ENCODE measurements around the gene CCK. TPM values are rescaled to one million over a fixed set of nuclear protein-coding genes. Genes with fewer than 3 reads are reported as not detected.

Gene CCK
- total and polyA plus RNA-seq, 7 donors: 0.20 to 12.5 (median 6.9) TPM; not detected in 2

DNA sequence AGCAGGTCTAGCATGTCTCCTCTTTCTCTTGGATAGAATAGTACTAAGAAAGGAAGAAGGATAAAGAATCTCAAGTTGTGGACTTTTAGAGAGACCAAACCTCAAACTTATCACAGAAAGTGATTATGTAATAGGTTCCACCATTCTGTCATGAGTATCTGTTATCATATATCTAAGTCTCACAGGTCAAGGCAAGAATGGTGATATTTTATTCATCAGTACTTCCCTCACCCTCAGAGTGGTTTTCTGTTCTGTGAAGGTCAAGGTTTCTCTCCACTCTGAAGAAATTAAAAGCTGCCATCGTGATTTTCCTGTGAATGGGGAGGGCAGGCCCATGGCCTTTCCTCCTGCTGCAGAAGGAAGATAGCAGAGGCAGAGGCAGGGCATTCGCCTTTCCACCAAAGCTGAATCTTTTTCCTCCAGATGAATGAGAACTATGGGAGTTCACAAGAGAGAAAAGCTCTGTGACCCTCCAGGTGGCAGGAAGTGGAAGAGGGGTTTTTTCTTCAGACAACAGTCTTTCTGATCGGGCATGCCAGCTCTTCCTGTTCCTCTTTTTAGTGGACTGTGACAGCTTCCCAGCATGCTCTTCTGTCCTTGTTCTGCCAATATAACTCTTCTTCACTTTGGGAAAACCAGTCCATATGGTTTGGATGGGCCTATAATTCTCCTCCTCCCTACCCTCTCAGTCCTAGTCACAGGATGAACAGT is 37.1 kb upstream of the CCK start:
- TF ChIP-seq, protein P1, sequence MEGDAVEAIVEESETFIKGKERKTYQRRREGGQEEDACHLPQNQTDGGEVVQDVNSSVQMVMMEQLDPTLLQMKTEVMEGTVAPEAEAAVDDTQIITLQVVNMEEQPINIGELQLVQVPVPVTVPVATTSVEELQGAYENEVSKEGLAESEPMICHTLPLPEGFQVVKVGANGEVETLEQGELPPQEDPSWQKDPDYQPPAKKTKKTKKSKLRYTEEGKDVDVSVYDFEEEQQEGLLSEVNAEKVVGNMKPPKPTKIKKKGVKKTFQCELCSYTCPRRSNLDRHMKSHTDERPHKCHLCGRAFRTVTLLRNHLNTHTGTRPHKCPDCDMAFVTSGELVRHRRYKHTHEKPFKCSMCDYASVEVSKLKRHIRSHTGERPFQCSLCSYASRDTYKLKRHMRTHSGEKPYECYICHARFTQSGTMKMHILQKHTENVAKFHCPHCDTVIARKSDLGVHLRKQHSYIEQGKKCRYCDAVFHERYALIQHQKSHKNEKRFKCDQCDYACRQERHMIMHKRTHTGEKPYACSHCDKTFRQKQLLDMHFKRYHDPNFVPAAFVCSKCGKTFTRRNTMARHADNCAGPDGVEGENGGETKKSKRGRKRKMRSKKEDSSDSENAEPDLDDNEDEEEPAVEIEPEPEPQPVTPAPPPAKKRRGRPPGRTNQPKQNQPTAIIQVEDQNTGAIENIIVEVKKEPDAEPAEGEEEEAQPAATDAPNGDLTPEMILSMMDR (IDR thresholded peaks at IDR 0.05): no peak
- TF ChIP-seq EP300 (IDR thresholded peaks at IDR 0.05) (no peak), POLR2A (IDR thresholded peaks at IDR 0.05) (no peak), POLR2AphosphoS5 (IDR thresholded peaks at IDR 0.05) (no peak)
- no peak for DNase-seq
- Histone ChIP-seq H3K27ac (no peak overlapping the region), H3K4me1 (no peaks in the 10 kb centered on the region), H3K36me3 (no peaks in the 10 kb centered on the region), H3K4me3 (no peak overlapping the region), H3K9me3 (no peaks in the 10 kb centered on the region), H3K27me3 (no peaks in the 10 kb centered on the region)
- intact Hi-C loops (cut with DNase I): no loop called here
- WGBS, 2 donors: 33 to 47% methylated on average over 3 of the region's 3 CpGs

DNA sequence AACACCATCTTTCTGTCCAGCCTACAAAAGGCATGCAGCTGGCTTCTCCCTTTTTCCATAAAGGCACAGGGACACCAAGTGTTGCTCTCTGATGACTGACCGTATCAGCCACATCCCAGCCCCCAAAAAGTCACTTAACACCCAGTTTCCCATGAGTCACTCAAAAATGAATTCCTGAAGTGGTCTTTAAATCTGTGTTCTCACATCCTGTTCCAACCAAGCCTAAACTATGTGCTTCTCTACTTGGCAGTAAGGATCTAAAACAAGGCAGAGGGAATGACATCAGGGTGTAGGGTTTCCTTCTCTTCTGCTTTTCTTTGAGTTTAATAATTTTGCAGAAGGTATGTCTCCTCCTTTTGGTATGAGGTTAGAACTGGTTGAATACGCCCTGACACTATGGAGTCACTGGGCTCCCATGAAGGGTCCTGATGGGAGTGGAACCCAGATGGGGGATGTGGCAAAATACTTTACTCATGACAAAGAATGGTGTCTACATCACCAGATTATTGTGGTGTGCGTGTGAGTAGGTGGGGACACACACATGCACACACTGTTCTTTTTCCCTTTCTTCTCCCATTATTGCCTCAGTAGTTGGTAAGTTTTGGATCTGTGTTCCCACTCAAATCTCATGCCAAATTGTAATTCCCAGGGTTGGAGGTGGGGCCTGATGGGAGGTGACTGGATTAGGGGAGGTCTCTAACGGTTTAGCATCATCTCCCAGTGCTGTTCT is 35.6 kb upstream of the CCK start:
- Histone ChIP-seq H3K4me1 (no peaks in the 10 kb centered on the region), H3K9me3 (no peaks in the 10 kb centered on the region), H3K4me3 (no peak overlapping the region), H3K27ac (no peak overlapping the region), H3K36me3 (no peaks in the 10 kb centered on the region), H3K27me3 (no peaks in the 10 kb centered on the region)
- DNase-seq: no peak
- 59 to 62% methylated on average over 4 of the region's 4 CpGs for WGBS, 2 donors
- TF ChIP-seq, protein P1 (IDR thresholded peaks at IDR 0.05): no peak
- no peak for TF ChIP-seq POLR2AphosphoS5 (IDR thresholded peaks at IDR 0.05)
- TF ChIP-seq EP300 (IDR thresholded peaks at IDR 0.05): no peak
- no peak for TF ChIP-seq POLR2A (IDR thresholded peaks at IDR 0.05)
- intact Hi-C loops (cut with DNase I): no loop called here

DNA sequence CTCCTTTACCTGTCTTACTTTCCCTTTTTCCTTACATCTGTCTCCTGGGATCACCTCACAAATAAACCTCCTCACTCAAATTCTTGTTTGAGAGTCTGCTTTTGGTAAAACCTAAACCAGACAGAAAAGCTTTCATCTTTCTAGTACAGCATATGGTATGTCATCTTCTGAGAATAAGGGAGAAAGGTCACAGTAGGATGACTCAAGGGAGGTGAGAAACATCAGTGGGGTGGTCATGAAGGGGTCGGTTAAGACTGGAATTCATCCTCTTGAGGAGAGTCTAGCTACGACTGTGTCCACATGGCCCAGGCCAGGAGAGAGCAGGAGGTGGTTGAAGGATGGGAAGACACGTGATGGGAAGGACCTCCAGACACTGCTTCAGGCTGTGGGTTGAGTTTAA is 34.8 kb upstream of the CCK start:
- no peaks in the 10 kb centered on the region for H3K4me1 ChIP-seq
- TF ChIP-seq EP300 (IDR thresholded peaks at IDR 0.05) (no peak), POLR2AphosphoS5 (IDR thresholded peaks at IDR 0.05) (no peak), POLR2A (IDR thresholded peaks at IDR 0.05) (no peak)
- TF ChIP-seq, protein P1 (IDR thresholded peaks at IDR 0.05): no peak
- no peaks in the 10 kb centered on the region for H3K9me3 ChIP-seq
- DNase-seq: no peak
- intact Hi-C loops (cut with DNase I): no loop called here
- no peaks in the 10 kb centered on the region for H3K36me3 ChIP-seq
- 74 to 77% methylated on average over 3 of the region's 3 CpGs for WGBS, 2 donors
- no peak overlapping the region for H3K4me3 ChIP-seq
- H3K27ac ChIP-seq: no peak overlapping the region
- H3K27me3 ChIP-seq: no peaks in the 10 kb centered on the region

DNA sequence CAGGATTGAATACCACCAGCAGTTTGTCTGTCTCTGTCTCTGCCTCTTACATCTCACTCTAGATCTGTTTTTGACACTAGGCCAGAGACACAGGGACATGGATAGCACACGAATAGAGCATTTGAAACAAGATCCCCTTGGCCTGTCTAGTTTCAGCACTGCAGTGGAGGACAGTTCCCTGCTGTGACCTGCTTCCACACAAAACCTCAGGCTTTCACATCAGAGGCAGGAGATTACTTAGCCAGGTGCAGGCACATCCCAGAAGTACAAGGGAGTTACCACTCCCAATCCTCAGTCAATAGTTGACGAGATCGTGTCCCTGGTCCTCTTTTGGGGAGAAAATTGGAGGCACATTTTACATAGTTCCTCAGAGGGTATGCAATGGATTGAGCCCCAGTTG is 34.0 kb upstream of the CCK start:
- H3K27me3 ChIP-seq: no peaks in the 10 kb centered on the region
- DNase-seq: no peak
- H3K27ac ChIP-seq: no peak overlapping the region
- no peak overlapping the region for H3K4me3 ChIP-seq
- H3K4me1 ChIP-seq: no peaks in the 10 kb centered on the region
- no peaks in the 10 kb centered on the region for H3K9me3 ChIP-seq
- no peaks in the 10 kb centered on the region for H3K36me3 ChIP-seq
- TF ChIP-seq, protein P1 (IDR thresholded peaks at IDR 0.05): no peak
- intact Hi-C loops (cut with DNase I): no loop called here
- WGBS, 2 donors: 8 to 33% methylated on average over 3 of the region's 3 CpGs

All from sigmoid colon (tissue), 7 donors.